CD14-positive monocyte (primary cell): ENCODE data around the gene GRK5. TPM values are rescaled to one million over a fixed set of nuclear protein-coding genes. Genes with fewer than 3 reads are reported as not detected.
"Not testable (repeated sequence)": the region's sequence is repeated elsewhere in the genome, so short reads cannot be mapped to it uniquely, and the experiment has no call there.

Experiments
- DNase-seq, 3 donors: peaks; one replicate each; pipeline ENCODE4 v3.0.0-alpha.2; 2011 to 2022
- H2AFZ ChIP-seq: 2 replicates; pipeline ENCODE4 v1.6.0; 2012; ENCODE audit warnings: mild to moderate bottlenecking, low read depth, low read length, inconsistent platforms; ENCODE audit not compliant: insufficient read depth, poor library complexity, severe bottlenecking
- H3K27ac ChIP-seq, 2 donors: 1 replicate in 1 of 2; 2 replicates in 1 of 2; pipeline ENCODE4 v1.5.1; 2012 to 2013; ENCODE audit warnings: low read length in 2 of 2, control low read depth in 1 of 2, inconsistent platforms in 1 of 2, low read depth in 1 of 2, mild to moderate bottlenecking in 1 of 2
- H3K27me3 ChIP-seq, 2 donors: one replicate each; pipeline versions ENCODE4 v1.6.0 to v1.6.1; 2011 to 2013; ENCODE audit warnings: low read length in 2 of 2; ENCODE audit not compliant: control insufficient read depth in 2 of 2, insufficient read depth in 2 of 2
- H3K36me3 ChIP-seq, 2 donors: replicated peaks in 1 of 2; 1 replicate in 1 of 2; 2 replicates in 1 of 2; pipeline versions ENCODE4 v1.5.1 to v1.6.1; 2012 to 2013; ENCODE audit warnings: low read length in 2 of 2, control low read depth in 1 of 2, inconsistent platforms in 1 of 2, mild to moderate bottlenecking in 1 of 2; ENCODE audit not compliant: insufficient read depth in 2 of 2, control insufficient read depth in 1 of 2
- H3K4me1 ChIP-seq, 2 donors: 1 replicate in 1 of 2; 2 replicates in 1 of 2; pipeline versions ENCODE4 v1.5.1 to v1.6.1; 2012 to 2013; ENCODE audit warnings: low read length in 2 of 2, control low read depth in 1 of 2, inconsistent platforms in 1 of 2, mild to moderate bottlenecking in 1 of 2, moderate library complexity in 1 of 2; ENCODE audit not compliant: insufficient read depth in 2 of 2, control insufficient read depth in 1 of 2
- H3K4me2 ChIP-seq: replicated peaks from 2 replicates; pipeline ENCODE3; 2012; ENCODE audit warnings: low read length, moderate library complexity, mild to moderate bottlenecking; ENCODE audit not compliant: poor library complexity, severe bottlenecking; ENCODE audit errors: extremely low read depth
- H3K4me3 ChIP-seq, 3 experiments: fragments of 200-600 bp in 1 of 3; sonication (generic) in 1 of 3; replicated peaks in 1 of 3; 1 replicate in 2 of 3; 2 replicates in 1 of 3; pipeline ENCODE4 v1.5.1; 2011 to 2013; ENCODE audit warnings: low read length in 3 of 3, mild to moderate bottlenecking in 3 of 3, control low read depth in 2 of 3, low read depth in 2 of 3, inconsistent platforms in 1 of 3, moderate library complexity in 1 of 3
- H3K79me2 ChIP-seq: 2 replicates; pipeline ENCODE4 v1.6.0; 2012; ENCODE audit warnings: mild to moderate bottlenecking, control low read depth, inconsistent platforms, low read length, moderate library complexity; ENCODE audit not compliant: insufficient read depth
- H3K9ac ChIP-seq: 2 replicates; pipeline ENCODE4 v1.6.0; 2017; ENCODE audit warnings: low read length, mild to moderate bottlenecking; ENCODE audit not compliant: insufficient read depth, poor library complexity, severe bottlenecking
- H3K9me3 ChIP-seq, 2 donors: replicated peaks in 1 of 2; 1 replicate in 1 of 2; 2 replicates in 1 of 2; pipeline versions ENCODE4 v1.5.1 to v1.6.1; 2012 to 2013; ENCODE audit warnings: low read length in 2 of 2, control low read depth in 1 of 2; ENCODE audit not compliant: control insufficient read depth in 1 of 2, insufficient read depth in 1 of 2
- H4K20me1 ChIP-seq: 2 replicates; pipeline ENCODE4 v1.6.0; 2012; ENCODE audit warnings: mild to moderate bottlenecking, low read length, control low read depth, moderate library complexity; ENCODE audit not compliant: insufficient read depth
- H3K27ac Mint-ChIP-seq, 7 donors: one replicate each; pipeline ENCODE4 v1.8.0; 2020; ENCODE audit warnings: mild to moderate bottlenecking in 7 of 7, mixed read lengths in 7 of 7, moderate library complexity in 6 of 7, inconsistent platforms in 2 of 7
- H3K27me3 Mint-ChIP-seq, 3 donors: one replicate each; pipeline ENCODE4 v1.8.0; 2021 to 2022; ENCODE audit warnings: low read depth in 3 of 3, mild to moderate bottlenecking in 3 of 3, mixed read lengths in 3 of 3, moderate library complexity in 3 of 3, inconsistent platforms in 1 of 3
- H3K36me3 Mint-ChIP-seq, 2 donors: one replicate each; pipeline ENCODE4 v1.8.0; 2020; ENCODE audit warnings: mixed read lengths in 2 of 2, inconsistent platforms in 1 of 2, mild to moderate bottlenecking in 1 of 2
- H3K4me1 Mint-ChIP-seq: one replicate; pipeline ENCODE4 v1.8.0; 2020; ENCODE audit warnings: mild to moderate bottlenecking, mixed read lengths
- H3K4me3 Mint-ChIP-seq, 2 donors: one replicate each; pipeline ENCODE4 v1.8.0; 2020; ENCODE audit warnings: mild to moderate bottlenecking in 2 of 2, mixed read lengths in 2 of 2, moderate library complexity in 1 of 2
- H3K9me3 Mint-ChIP-seq, 7 donors: one replicate each; pipeline ENCODE4 v1.8.0; 2020 to 2022; ENCODE audit warnings: mixed read lengths in 7 of 7, mild to moderate bottlenecking in 6 of 7, moderate library complexity in 6 of 7, inconsistent platforms in 2 of 7
- CTCF ChIP-seq: fragments of 200-600 bp; IDR thresholded peaks from one replicate; pipeline ENCODE4 v1.8.0; 2022; ENCODE audit warnings: antibody characterized with exemption, mild to moderate bottlenecking
- WGBS: methylation state at CpG from one replicate; pipeline ENCODE4 v1.1.5; 2013; ENCODE audit warnings: missing lambda C conversion rate; ENCODE audit not compliant: insufficient coverage; 5-methylcytosine and 5-hydroxymethylcytosine counted together
- intact Hi-C, 2 donors: fragments of 100-400 bp; cut with micrococcal nuclease; formaldehyde crosslinking; loops; one replicate each; pipeline versions ENCODE4 v1.15.0 to v1.15.1; 2023
- polyA plus RNA-seq, 3 donors: library from polyadenylated mRNA; depleted of rRNA in 1 of 3; unstranded in 2 of 3; stranded (reverse) in 1 of 3; fragments of 300-500 nt in 2 of 3; fragments of >200 nt in 1 of 3; fragmentation: Illumina TruSeq in 2 of 3; gene quantifications; 1 replicate in 2 of 3; 2 replicates in 1 of 3; pipeline ENCODE4 v1.2.3, GENCODE V29; 2012 to 2021

The GRK5 gene
- polyA plus RNA-seq, 3 donors = 1.2 to 6.5 (median 2.8) TPM

GRCh38 chr10:119178372-119179119 lies 28.8 kb upstream of the GRK5 start, which contains the start of gene PRDX3:
Gene PRDX3, minus strand, starts transcription at chr10:119178812. Its CDS starts 22 bp downstream, at chr10:119178790.
- H3K9ac ChIP-seq = peak within 1 kb of the TSS; percentile 85
- no peaks in the 10 kb centered on the region for H3K9me3 ChIP-seq
- H3K79me2 ChIP-seq = peaks cover 50% of the 10 kb centered on the region
- peak; percentile 28 for TF ChIP-seq CTCF
- intact Hi-C loops = loop anchor here in 1 of 2 donors (5.0 kb wide), 1 partner anchor 96 kb away; the partner anchor contains the start of gene EIF3A
- H3K27ac ChIP-seq = peak within 1 kb of the TSS; percentile 74 to 87
- 0% methylated on average over 29 of the region's 45 CpGs for WGBS
- peak within 1 kb of the TSS; percentile 87 to 95 for H3K4me3 Mint-ChIP-seq
- H3K4me1 Mint-ChIP-seq = peaks cover 33% of the 10 kb centered on the region
- peak within 1 kb of the TSS; percentile 81 to 88 (median 87) for H3K4me3 ChIP-seq
- peaks cover 0 to 5% (median 2%) of the 10 kb centered on the region in 7 donors for H3K9me3 Mint-ChIP-seq
- H3K36me3 ChIP-seq = peaks cover 15 to 31% of the 10 kb centered on the region in 2 donors
- DNase-seq = peak; percentile 79 to 85 (median 80)
- H3K36me3 Mint-ChIP-seq = peaks cover 15 to 23% of the 10 kb centered on the region in 2 donors
- H3K27me3 Mint-ChIP-seq = no peaks in the 10 kb centered on the region
- H3K4me2 ChIP-seq = peak within 1 kb of the TSS; percentile 90
- H3K27me3 ChIP-seq = no peaks in the 10 kb centered on the region
- H3K27ac Mint-ChIP-seq = peak within 1 kb of the TSS; percentile 76 to 98 (median 96)
- H4K20me1 ChIP-seq = peaks cover 28% of the 10 kb centered on the region
- peaks cover 30 to 32% of the 10 kb centered on the region in 2 donors for H3K4me1 ChIP-seq
- H2AFZ ChIP-seq = peak within 1 kb of the TSS; percentile 86

- H3K4me2 ChIP-seq, H3K27me3 Mint-ChIP-seq, H3K36me3 Mint-ChIP-seq, H3K4me3 Mint-ChIP-seq, H3K27ac ChIP-seq, H3K9me3 Mint-ChIP-seq, H3K4me3 ChIP-seq, H3K9ac ChIP-seq, H3K27me3 ChIP-seq, H2AFZ ChIP-seq, H3K9me3 ChIP-seq, DNase-seq, intact Hi-C loops, H3K27ac Mint-ChIP-seq: not testable (repeated sequence)
- WGBS = 100% methylated on average over 4 of the region's 7 CpGs
- Histone ChIP-seq H4K20me1 (peaks cover 15% of the 10 kb centered on the region), H3K79me2 (peaks cover 26% of the 10 kb centered on the region), H3K36me3 (peaks cover 5 to 12% of the 10 kb centered on the region in 2 donors), H3K4me1 (peaks cover 25 to 26% of the 10 kb centered on the region in 2 donors)
- peaks cover 23% of the 10 kb centered on the region for H3K4me1 Mint-ChIP-seq
Measured at GRCh38 chr10:119180850-119181400, 26.4 kb upstream of the GRK5 start.
